Adipocyte (in vitro differentiated cells): Measurements from ENCODE around the gene ILDR2.

ENCODE experiments used
- DNase-seq: peaks from one replicate; pipeline ENCODE4 v3.0.0-alpha.2; 2015; ENCODE audit warnings: low read depth
- H3K27me3 ChIP-seq: replicated peaks from 2 replicates; pipeline ENCODE4 v1.7.0; 2013; ENCODE audit warnings: mild to moderate bottlenecking, low read length, moderate library complexity; ENCODE audit not compliant: control insufficient read depth, insufficient read depth
- H3K36me3 ChIP-seq: 2 replicates; pipeline ENCODE4 v1.7.0; 2013; ENCODE audit warnings: low read length, mild to moderate bottlenecking, moderate library complexity; ENCODE audit not compliant: control insufficient read depth, insufficient read depth, severe bottlenecking
- H3K4me1 ChIP-seq: 2 replicates; pipeline ENCODE4 v1.7.0; 2013; ENCODE audit warnings: mild to moderate bottlenecking, low read length, moderate library complexity; ENCODE audit not compliant: control insufficient read depth, insufficient read depth
- H3K4me3 ChIP-seq: 2 replicates; pipeline ENCODE4 v1.7.0; 2013; ENCODE audit warnings: mild to moderate bottlenecking, low read length, moderate library complexity
- H3K9ac ChIP-seq: 2 replicates; pipeline ENCODE4 v1.7.0; 2013; ENCODE audit warnings: mild to moderate bottlenecking, low read length, moderate library complexity
- H3K9me3 ChIP-seq: 2 replicates; pipeline ENCODE4 v1.7.0; 2013; ENCODE audit warnings: mild to moderate bottlenecking, low read length, moderate library complexity; ENCODE audit not compliant: control insufficient read depth

Gene ILDR2

DNA sequence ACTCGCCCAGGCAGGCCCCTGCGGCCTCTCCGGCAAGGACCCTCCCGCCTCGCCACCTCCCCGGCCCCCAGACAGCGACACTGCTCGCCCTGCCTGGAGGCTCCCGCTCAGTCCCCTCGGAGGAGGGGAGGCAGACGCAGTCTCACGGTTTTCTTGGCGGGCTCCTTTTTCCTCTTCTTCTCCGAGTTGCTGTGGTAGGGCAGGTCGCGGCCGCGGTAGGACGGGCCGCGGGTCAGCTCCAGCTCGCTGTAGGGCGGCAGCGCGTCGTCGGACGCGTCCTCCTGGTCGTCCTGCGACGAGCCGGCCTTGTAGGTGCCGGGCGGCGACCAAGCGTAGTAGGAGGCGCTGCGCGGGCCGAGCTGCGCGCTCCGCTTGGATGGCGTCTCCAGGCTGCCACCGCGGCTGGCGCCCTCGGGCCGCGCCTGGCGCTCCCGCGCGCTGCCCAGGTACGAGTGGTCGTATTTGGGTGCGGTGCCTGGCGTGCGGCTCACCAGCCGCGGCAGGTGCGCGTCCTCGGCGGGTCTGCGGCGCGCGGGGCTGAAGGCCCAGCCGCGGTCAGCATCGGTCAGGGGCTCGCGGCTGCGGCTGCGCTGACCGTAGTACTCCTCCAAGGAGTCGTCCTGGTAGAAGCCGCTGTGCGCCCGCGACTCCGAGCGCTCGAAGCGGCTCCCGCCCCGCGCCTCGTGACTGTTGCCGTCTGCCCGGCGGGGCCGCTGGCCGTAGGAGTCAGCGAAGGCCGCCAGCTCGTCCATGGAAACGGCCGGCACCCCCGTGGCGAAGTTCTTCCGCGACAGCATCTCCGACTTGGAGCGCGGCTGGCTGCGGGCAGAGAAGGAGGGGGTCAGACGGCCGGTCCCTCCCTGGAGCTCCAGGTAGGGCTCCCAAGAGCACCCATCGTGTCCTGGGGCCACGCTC lies 54.5 kb downstream of the ILDR2 start:
- peak overlapping the region; percentile 41 for H3K4me3 ChIP-seq
- no peaks in the 10 kb centered on the region for H3K4me1 ChIP-seq
- H3K9me3 ChIP-seq, result peaks cover 3% of the 10 kb centered on the region
- H3K36me3 ChIP-seq, result no peaks in the 10 kb centered on the region
- peaks cover 53% of the 10 kb centered on the region for H3K27me3 ChIP-seq
- no peak overlapping the region for H3K9ac ChIP-seq
- DNase-seq, result no peak

DNA sequence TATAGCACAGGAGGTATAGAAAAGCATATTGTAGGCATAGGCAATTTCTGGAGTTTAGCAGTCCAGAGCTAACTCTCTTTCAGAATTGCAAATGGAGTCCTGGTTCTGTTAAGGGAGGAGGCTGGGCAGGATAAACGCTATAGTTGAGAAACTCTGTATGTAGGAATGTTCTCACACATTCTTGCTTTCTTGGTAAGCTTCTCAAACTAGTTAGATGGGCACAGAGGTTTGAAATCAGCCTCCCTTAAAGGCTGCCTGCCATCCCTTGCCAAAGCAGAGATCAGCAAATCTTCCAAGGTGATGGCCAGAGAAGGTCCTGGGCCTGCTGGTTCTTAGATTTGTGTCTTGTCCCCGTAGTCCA lies 56.4 kb downstream of the ILDR2 start:
- H3K9ac ChIP-seq, result no peak overlapping the region
- no peak for DNase-seq
- H3K4me3 ChIP-seq, result no peak overlapping the region
- H3K36me3 ChIP-seq, result no peaks in the 10 kb centered on the region
- peaks cover 3% of the 10 kb centered on the region for H3K9me3 ChIP-seq
- H3K27me3 ChIP-seq, result peaks cover 56% of the 10 kb centered on the region
- no peaks in the 10 kb centered on the region for H3K4me1 ChIP-seq

DNA sequence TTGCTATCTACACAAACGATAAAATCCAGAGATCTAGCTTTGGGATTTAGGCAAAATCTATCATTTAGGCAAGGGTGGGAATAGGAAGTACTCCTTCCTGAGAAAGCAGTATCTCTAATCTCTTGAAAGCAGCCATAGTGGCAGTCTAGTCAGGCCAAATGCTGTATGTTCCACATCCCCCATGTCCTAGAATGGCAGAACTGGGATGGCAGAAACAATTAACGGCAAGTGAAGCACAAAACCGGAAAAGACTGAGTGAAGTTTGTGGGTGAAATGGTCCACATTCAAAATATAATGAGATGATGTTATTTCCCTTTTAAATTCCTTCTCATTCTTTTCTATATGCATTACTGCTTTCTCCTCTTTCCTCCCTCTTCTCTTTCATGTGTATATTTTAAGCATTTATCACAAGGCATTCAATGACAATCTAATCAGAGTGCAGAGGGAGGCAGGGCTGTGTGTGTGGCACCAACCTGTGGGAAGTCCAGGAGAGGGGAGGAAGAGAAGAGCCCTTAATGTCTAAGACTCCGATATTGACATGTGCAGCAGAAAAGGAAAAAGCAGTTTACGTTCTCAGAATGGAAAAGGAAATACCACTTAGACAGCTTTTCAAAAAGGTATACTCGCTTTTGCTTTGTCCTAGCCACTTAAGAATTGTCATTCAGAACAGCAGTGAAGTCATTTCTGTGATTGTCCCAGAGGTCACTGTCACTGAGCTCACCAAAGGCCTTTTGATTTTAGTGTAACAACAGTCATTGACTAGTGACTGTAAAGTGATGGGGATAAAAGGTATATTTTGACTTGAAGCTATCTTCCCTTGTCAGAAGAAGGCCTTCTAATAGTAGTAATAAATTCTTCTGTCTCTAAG lies 57.0 kb downstream of the ILDR2 start:
- H3K4me1 ChIP-seq, result no peaks in the 10 kb centered on the region
- no peaks in the 10 kb centered on the region for H3K36me3 ChIP-seq
- peaks cover 56% of the 10 kb centered on the region for H3K27me3 ChIP-seq
- DNase-seq, result no peak
- H3K4me3 ChIP-seq, result no peak overlapping the region
- H3K9ac ChIP-seq, result no peak overlapping the region
- H3K9me3 ChIP-seq, result peaks cover 3% of the 10 kb centered on the region

DNA sequence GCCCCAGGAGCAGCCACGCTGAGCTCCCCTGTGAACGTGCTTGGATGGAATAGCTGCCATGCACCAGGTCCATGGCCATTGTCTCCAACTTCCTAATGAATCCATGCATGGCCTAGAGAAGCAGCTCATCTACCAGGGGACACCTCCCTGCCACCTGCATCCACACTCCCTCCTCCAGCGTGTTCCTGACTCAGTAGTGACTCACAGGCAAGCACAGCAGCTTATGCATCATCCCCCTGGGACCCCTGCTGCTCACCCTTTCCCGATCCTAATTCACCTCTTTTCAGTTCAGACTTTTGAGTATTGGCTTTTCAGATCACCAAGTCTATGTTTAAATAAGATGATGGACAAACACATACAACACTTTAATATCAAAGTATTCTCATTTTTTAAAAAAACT lies 59.4 kb downstream of the ILDR2 start:
- no peaks in the 10 kb centered on the region for H3K36me3 ChIP-seq
- no peak for DNase-seq
- peaks cover 14% of the 10 kb centered on the region for H3K9me3 ChIP-seq
- H3K4me3 ChIP-seq, result no peak overlapping the region
- H3K27me3 ChIP-seq, result peaks cover 43% of the 10 kb centered on the region
- H3K4me1 ChIP-seq, result no peaks in the 10 kb centered on the region
- no peak overlapping the region for H3K9ac ChIP-seq

DNA sequence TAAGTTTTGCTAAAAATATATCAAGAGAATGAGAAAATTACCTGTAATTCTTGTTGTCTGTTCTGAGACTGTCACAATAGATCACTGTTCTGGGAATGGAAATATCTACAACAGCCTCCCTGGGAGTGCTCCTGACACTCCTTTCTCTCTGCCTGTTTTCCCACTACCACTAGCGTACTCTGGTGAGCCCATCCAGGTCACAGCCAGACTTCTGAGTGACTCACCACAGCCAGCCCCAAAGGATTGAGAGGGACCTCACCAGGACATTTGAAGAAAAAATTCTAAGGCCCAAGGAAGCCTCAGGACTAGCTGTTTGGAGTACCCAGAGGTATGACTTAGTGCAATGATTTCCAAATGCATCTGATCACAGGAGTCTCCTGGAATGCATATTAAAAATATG lies 60.3 kb downstream of the ILDR2 start:
- no peak overlapping the region for H3K4me3 ChIP-seq
- peaks cover 34% of the 10 kb centered on the region for H3K27me3 ChIP-seq
- no peaks in the 10 kb centered on the region for H3K4me1 ChIP-seq
- peaks cover 13% of the 10 kb centered on the region for H3K9me3 ChIP-seq
- H3K9ac ChIP-seq, result no peak overlapping the region
- DNase-seq, result no peak
- H3K36me3 ChIP-seq, result no peaks in the 10 kb centered on the region

DNA sequence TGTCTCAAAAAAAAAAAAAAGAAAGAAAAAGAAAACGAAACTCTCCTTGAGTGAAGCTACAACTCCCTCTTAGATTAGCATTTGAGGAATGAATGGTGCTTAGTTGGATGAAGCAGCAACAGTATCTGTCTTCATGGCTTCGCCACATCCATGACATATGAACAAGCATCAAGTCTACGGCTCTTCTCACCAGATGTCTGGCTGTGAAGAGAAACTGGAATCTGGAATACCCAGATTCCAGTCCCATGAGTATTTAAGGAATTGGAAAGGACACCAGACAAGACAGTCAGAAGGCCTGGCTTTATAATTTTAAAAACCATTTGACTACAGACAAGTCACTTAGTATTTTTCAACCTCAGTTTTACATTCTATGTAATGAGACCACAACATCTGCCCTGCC lies 61.2 kb downstream of the ILDR2 start:
- peaks cover 25% of the 10 kb centered on the region for H3K27me3 ChIP-seq
- no peak overlapping the region for H3K9ac ChIP-seq
- H3K36me3 ChIP-seq, result no peaks in the 10 kb centered on the region
- no peak overlapping the region for H3K4me3 ChIP-seq
- DNase-seq, result no peak
- H3K9me3 ChIP-seq, result peaks cover 10% of the 10 kb centered on the region
- H3K4me1 ChIP-seq, result no peaks in the 10 kb centered on the region

DNA sequence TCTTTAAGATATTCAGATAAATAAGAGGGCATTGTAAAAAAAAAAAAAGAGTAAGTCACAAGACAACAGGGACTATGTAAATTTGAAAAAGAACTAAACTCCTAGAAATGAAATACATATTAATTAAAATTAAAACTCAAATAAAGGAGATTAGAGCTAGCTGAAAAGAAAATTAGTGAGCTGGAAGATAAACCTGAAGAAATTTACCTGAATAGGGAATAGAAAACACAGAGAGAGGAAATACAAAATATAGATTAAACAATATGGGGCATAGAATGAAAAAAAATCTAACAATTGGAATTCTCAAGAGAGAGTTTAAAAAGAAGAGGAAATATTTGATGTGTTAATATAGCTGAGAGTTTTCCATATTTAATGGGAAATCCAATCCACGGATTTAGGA lies 63.7 kb downstream of the ILDR2 start:
- Histone ChIP-seq H3K27me3 (peaks cover 3% of the 10 kb centered on the region), H3K9ac (no peak overlapping the region), H3K4me1 (no peaks in the 10 kb centered on the region), H3K4me3 (no peak overlapping the region), H3K9me3 (peaks cover 10% of the 10 kb centered on the region), H3K36me3 (no peaks in the 10 kb centered on the region)
- no peak for DNase-seq

DNA sequence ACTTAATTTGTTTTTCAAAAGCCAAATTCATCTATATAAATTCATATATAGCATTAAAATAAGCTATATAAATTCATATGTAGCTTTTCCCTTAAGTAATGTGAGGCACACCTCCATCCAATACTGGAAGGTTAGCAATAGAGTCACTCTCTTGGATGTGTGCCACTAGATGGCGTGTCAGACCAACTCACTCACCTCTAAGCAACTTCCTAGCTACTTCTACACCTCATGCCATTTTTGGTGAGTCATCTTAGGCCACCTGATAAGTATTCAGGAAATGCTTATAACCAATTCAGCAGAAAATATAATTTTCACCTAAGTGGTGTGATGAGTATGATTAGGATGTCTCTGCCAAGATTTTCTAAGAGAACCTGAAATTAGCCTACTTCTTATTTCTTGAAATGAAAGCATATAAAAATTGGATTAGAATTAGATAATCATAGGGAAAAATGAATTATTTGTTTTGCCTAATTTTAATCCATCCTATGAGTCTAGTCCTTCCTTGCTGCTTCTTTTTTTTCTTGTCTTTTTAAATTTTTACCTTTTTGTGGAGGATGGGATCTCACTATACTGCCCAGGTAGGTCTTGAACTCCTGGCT lies 64.8 kb downstream of the ILDR2 start:
- peak; percentile 67 for DNase-seq
- Histone ChIP-seq H3K4me1 (peaks cover 5% of the 10 kb centered on the region), H3K9ac (no peak overlapping the region), H3K4me3 (no peak overlapping the region), H3K9me3 (peaks cover 10% of the 10 kb centered on the region), H3K27me3 (peaks cover 3% of the 10 kb centered on the region), H3K36me3 (no peaks in the 10 kb centered on the region)

DNA sequence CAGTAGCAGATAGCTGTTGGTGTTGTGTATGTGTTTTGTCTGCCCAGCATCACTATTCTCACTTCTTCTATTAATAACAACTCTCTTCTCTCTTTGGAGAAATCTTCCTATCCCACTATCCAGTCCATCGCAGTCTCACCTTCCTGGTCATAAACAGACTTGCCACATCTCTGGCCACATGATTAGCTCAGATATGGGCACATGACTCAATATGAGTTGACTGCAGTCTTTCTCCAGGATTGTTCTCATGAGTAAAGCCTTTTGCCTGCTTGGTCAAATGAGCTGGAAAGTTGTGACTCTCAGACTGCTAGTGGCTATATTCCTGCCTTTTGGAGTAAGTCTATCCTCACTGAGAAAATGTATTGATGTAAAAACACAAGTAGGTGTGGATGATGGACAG lies 66.4 kb downstream of the ILDR2 start:
- Histone ChIP-seq H3K9ac (no peak overlapping the region), H3K4me3 (no peak overlapping the region), H3K27me3 (no peaks in the 10 kb centered on the region), H3K36me3 (no peaks in the 10 kb centered on the region), H3K9me3 (peaks cover 10% of the 10 kb centered on the region), H3K4me1 (peaks cover 5% of the 10 kb centered on the region)
- DNase-seq, result no peak

DNA sequence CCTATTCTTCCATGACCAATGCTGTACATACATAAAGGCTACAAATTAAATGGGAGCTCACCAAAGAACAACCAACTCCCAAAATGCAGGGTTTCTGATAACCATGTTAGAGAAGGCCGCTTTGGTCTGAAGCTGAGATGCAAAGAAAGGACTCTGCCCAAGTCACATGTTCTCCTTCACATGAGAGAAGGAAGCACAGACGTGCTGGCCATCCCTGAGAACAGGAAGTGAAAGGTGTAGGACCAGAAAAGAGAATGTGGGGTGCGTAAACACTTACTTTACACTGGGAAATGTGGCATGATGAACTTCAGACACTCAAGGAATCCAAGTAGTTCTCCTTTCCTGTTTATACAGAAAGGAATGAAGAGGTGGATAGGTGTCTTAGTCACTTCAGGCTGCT lies 67.6 kb downstream of the ILDR2 start:
- DNase-seq, result no peak
- Histone ChIP-seq H3K36me3 (no peaks in the 10 kb centered on the region), H3K9me3 (peaks cover 10% of the 10 kb centered on the region), H3K4me3 (no peak overlapping the region), H3K9ac (no peak overlapping the region), H3K27me3 (no peaks in the 10 kb centered on the region), H3K4me1 (peaks cover 5% of the 10 kb centered on the region)

DNA sequence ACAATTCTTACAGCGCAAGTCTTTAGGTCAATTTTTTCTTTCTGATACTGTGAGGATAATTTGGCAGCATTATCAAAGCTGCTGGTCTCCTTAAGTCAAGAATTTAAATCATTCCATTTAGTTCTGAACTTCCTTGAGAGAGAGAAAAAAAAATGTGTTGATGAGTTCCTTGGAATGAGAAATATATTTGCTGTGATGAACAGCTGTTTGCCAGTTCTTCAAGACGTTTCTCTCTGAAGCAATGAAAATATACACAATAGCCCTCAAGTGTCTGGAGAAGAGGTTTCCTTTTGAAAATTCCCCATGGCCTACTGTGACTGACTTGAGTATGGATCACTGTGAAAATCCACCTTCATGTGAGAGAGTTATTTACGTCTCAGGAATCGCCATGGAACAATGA lies 68.3 kb downstream of the ILDR2 start:
- no peak for DNase-seq

More for the DNA sequence above, 68.3 kb downstream of the ILDR2 start:
- no peak overlapping the region for H3K9ac ChIP-seq
- no peaks in the 10 kb centered on the region for H3K36me3 ChIP-seq
- H3K4me1 ChIP-seq, result peaks cover 5% of the 10 kb centered on the region
- H3K27me3 ChIP-seq, result no peaks in the 10 kb centered on the region
- no peak overlapping the region for H3K4me3 ChIP-seq
- peaks cover 9% of the 10 kb centered on the region for H3K9me3 ChIP-seq
